Type B pancreatic cell (in vitro differentiated cells): ENCODE measurements around the gene SPEN. TPM values are rescaled to one million over a fixed set of nuclear protein-coding genes. Genes with fewer than 3 reads are reported as not detected.
A peak's percentile ranks its signal among the peaks of the same experiment; 100 is the strongest.

ENCODE experiments used
- DNase-seq: peaks from one replicate; pipeline ENCODE4 v3.0.0; 2021; ENCODE audit warnings: mixed read lengths; ENCODE audit not compliant: unreplicated experiment; ENCODE audit errors: extremely low spot score
- H3K27ac Mint-ChIP-seq: 2 replicates; pipeline ENCODE4 v1.8.0; 2021; ENCODE audit warnings: mild to moderate bottlenecking, mixed read lengths
- H3K27me3 Mint-ChIP-seq: 2 replicates; pipeline ENCODE4 v1.8.0; 2021; ENCODE audit warnings: mixed read lengths
- H3K36me3 Mint-ChIP-seq: 2 replicates; pipeline ENCODE4 v1.8.0; 2021; ENCODE audit warnings: mixed read lengths
- H3K4me1 Mint-ChIP-seq: one replicate; pipeline ENCODE4 v1.8.0; 2021; ENCODE audit warnings: mixed read lengths; ENCODE audit not compliant: unreplicated experiment
- H3K4me3 Mint-ChIP-seq: 2 replicates; pipeline ENCODE4 v1.8.0; 2021; ENCODE audit warnings: mild to moderate bottlenecking, mixed read lengths
- H3K9me3 Mint-ChIP-seq: 2 replicates; pipeline ENCODE4 v1.8.0; 2021; ENCODE audit warnings: mixed read lengths
- total RNA-seq: library from RNA; stranded (reverse); gene quantifications from 2 replicates; pipeline ENCODE4 v1.2.1, GENCODE V29; 2021; ENCODE audit warnings: low replicate concordance
- TF ChIP-seq, protein P1 (sequence below): fragments of 200-600 bp; sonication (generic); conservative IDR thresholded peaks from 2 replicates; pipeline ENCODE4 v1.5.0; 2021; ENCODE audit warnings: antibody characterized with exemption, mild to moderate bottlenecking

Gene SPEN
- total RNA-seq, 1 donor from 2014 or later: 66.5 TPM

DNA sequence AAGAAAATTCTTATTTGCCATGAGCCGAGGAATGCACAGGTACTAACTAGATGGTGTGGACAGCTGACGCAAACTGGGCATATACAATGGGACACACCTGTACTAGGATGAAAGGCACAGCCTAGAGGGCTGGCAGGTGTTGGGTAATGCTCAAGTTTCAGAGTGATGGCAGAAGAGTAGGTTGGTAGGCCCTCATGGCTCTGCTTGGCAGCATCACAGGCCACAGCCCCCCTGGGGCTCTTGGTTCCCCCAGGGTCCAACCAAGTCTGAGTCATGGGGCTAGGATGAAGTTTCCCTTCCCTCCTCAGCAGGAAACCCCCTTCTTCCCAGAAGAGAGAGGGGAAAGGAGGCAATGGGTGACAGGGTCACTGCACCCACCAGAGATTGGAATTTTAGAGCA, 35.2 kb downstream of the SPEN start:
- Mint-ChIP-seq H3K27me3 (no peaks in the 10 kb centered on the region), H3K4me3 (no peak overlapping the region), H3K9me3 (no peaks in the 10 kb centered on the region), H3K36me3 (peaks cover 18% of the 10 kb centered on the region), H3K4me1 (peaks cover 36% of the 10 kb centered on the region), H3K27ac (peak overlapping the region; percentile 69)
- TF ChIP-seq, protein P1, sequence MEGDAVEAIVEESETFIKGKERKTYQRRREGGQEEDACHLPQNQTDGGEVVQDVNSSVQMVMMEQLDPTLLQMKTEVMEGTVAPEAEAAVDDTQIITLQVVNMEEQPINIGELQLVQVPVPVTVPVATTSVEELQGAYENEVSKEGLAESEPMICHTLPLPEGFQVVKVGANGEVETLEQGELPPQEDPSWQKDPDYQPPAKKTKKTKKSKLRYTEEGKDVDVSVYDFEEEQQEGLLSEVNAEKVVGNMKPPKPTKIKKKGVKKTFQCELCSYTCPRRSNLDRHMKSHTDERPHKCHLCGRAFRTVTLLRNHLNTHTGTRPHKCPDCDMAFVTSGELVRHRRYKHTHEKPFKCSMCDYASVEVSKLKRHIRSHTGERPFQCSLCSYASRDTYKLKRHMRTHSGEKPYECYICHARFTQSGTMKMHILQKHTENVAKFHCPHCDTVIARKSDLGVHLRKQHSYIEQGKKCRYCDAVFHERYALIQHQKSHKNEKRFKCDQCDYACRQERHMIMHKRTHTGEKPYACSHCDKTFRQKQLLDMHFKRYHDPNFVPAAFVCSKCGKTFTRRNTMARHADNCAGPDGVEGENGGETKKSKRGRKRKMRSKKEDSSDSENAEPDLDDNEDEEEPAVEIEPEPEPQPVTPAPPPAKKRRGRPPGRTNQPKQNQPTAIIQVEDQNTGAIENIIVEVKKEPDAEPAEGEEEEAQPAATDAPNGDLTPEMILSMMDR: no peak
- DNase-seq: no peak

DNA sequence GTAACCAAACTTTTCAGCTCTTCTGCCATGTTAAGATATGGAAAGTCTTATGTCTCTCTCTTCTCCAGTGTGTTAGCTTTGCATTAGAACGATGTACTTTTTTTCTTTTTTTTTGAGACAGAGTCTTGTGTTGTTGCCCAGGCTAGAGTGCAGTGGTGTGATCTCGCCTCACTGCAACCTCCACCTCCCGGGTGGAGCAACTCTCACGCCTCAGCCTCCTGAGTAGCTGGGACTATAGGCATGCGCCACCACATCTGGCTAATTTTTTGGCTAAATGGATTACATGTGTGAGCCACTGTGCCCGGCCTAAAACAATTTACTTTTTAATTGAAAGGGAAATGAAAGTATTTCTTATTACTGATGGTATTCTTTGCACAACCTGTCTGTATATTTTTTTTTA, 35.8 kb downstream of the SPEN start:
- no peak for DNase-seq
- Mint-ChIP-seq H3K9me3 (no peaks in the 10 kb centered on the region), H3K27me3 (no peaks in the 10 kb centered on the region), H3K36me3 (peaks cover 18% of the 10 kb centered on the region), H3K4me3 (no peak overlapping the region), H3K27ac (peak overlapping the region; percentile 69), H3K4me1 (peaks cover 36% of the 10 kb centered on the region)
- TF ChIP-seq, protein P1: no peak

DNA sequence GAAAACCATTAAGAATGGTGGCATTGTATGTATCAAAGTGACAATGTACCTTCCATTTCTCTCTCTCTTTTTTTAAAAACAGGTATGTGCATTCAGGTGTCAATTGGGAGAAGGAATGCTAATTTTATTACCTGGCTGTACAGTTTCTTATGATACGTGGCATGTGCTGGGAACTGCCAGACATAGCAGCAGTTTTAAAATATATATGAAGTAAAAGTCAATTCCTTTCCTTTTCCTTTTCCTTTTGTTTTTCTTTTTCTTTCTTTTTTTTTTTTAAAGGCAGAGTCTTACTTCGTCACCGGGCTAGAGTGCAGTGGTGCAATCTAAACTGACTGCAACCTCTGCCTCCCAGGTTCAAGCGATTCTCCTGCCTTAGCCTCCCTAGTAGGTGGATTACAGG, 37.0 kb downstream of the SPEN start:
- Mint-ChIP-seq H3K4me1 (peaks cover 36% of the 10 kb centered on the region), H3K27ac (peak overlapping the region; percentile 96), H3K9me3 (no peaks in the 10 kb centered on the region), H3K27me3 (no peaks in the 10 kb centered on the region), H3K36me3 (peaks cover 14% of the 10 kb centered on the region), H3K4me3 (peak overlapping the region; percentile 39)
- TF ChIP-seq, protein P1: no peak
- no peak for DNase-seq

DNA sequence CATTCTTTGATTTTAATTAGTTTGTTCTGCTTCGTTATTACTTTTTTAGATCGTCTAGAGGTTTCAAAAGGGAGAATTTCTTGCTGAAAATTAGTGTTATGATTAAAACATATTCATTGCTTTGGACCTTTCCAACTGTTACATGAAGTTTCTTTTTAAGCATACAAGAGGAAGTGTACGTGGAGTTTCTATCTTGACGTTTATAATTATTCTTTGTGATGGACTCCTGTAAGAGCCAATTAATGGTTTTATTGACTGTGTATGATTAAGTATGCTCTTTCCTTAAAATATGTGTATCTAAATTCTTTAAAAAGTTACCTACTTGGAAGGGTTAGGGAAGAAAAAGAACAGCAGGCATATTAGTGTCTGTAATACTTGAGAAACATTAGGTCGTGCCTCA, 37.8 kb downstream of the SPEN start:
- H3K4me3 Mint-ChIP-seq: peak overlapping the region; percentile 84
- DNase-seq: no peak
- H3K4me1 Mint-ChIP-seq: peaks cover 40% of the 10 kb centered on the region
- H3K36me3 Mint-ChIP-seq: peaks cover 18% of the 10 kb centered on the region
- H3K27me3 Mint-ChIP-seq: no peaks in the 10 kb centered on the region
- TF ChIP-seq, protein P1: no peak
- peak overlapping the region; percentile 96 for H3K27ac Mint-ChIP-seq
- no peaks in the 10 kb centered on the region for H3K9me3 Mint-ChIP-seq

DNA sequence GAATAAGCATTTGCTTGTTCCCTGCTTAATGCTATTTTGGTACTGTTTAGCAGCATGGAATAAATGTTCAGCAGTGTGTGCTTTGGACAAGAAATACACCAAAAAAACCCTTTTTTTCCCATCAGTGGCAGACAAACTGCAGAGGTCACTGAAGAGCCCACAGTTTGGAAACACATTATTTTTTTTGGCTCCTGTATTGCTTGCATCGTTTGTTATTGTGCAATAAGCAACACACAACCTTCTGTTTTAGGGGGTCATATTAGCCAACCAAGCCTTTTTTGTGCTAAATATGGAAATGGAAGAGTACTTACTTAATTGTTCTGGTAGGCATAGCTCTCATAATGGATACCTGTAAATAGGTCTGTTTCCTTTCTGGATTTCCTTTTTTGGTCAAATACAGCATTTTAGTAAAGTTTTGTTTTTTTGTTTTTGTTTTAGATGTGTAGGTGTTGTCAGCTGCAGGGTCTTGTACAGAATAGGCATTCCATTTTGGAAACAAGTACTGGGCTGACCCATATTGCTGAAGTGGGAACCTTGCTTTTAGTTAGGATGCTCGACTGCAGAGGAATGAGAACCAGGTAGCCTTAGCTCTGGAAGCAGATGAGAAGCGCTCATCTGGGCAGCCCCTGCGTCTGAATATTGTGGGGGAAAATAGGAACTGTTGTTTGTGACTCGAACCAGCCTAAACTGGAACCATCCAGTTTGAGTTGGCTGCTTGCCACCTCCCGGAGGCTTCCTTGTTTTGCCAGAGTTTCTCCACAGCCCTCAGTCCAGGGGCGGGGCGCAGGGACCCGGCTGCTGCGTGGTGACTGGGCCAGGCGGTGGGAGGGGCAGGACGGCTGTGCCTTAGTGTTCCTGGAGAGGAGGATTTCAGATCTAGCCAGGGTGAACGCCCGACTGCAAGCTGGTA, 38.4 kb downstream of the SPEN start:
- H3K36me3 Mint-ChIP-seq: peaks cover 18% of the 10 kb centered on the region

More for the DNA sequence above, 38.4 kb downstream of the SPEN start:
- Mint-ChIP-seq H3K27me3 (no peaks in the 10 kb centered on the region), H3K4me3 (peak overlapping the region; percentile 84), H3K27ac (peak overlapping the region; percentile 96), H3K4me1 (peaks cover 40% of the 10 kb centered on the region), H3K9me3 (no peaks in the 10 kb centered on the region)
- peak; percentile 93 for DNase-seq
- TF ChIP-seq, protein P1: peak; percentile 19
